ENCODE measurements around the gene CSPG5.

DNA sequence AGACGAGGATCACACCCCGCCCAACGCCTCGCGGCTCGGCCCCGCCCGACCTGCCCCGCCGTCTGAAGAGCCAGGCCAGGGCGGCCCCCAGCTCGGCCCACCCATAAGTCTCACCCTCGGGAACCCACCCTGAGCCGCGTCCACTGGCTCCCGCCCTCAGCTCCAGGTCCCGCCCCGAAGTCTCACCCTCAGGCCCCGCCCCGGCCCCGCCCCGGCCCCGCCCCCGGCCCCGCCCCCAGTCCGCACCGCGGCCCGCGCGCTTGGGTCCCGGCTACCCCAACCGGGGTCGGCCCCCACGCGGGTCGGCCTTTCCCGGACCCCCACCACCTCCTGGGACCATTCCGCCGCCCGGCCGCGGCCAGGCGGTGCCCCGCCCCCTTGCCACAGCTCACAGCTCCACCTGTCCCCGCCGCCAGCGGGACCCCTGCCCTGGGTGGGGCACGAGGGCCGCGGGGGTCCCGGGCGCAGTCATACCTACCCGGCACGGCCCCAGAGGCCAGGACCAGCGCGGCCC is 489 bp downstream of the CSPG5 start:
- TF ChIP-seq EZH2 (IDR thresholded peaks at IDR 0.05; ENCODE audit: low read length, unreplicated experiment) (no peak), EZH2phosphoT487 (IDR thresholded peaks at IDR 0.05; ENCODE audit: borderline replicate concordance, low read length) (no peak)
- TF ChIP-seq, protein P1, sequence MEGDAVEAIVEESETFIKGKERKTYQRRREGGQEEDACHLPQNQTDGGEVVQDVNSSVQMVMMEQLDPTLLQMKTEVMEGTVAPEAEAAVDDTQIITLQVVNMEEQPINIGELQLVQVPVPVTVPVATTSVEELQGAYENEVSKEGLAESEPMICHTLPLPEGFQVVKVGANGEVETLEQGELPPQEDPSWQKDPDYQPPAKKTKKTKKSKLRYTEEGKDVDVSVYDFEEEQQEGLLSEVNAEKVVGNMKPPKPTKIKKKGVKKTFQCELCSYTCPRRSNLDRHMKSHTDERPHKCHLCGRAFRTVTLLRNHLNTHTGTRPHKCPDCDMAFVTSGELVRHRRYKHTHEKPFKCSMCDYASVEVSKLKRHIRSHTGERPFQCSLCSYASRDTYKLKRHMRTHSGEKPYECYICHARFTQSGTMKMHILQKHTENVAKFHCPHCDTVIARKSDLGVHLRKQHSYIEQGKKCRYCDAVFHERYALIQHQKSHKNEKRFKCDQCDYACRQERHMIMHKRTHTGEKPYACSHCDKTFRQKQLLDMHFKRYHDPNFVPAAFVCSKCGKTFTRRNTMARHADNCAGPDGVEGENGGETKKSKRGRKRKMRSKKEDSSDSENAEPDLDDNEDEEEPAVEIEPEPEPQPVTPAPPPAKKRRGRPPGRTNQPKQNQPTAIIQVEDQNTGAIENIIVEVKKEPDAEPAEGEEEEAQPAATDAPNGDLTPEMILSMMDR (conservative IDR thresholded peaks at IDR 0.05; ENCODE audit: low read depth, low read length): no peak

Data from PC-3 (cell line).